Panc1 (cell line): ENCODE results near the gene FUT7. TPM values are rescaled to one million over a fixed set of nuclear protein-coding genes. Genes with fewer than 3 reads are reported as not detected.

Source experiments
- ATAC-seq: fragments of 200-7000 bp; cut with Tn5 transposase; 2 replicates; pipeline ENCODE4 v1.9.1; 2020; ENCODE audit warnings: mild to moderate bottlenecking, moderate library complexity
- BruUV-seq: library from RNA; stranded (reverse); fragments of 400-500 nt; replicated peaks from 2 replicates; lab custom pipeline; 2021; lab: Mats Ljungman, UMichigan
- CTCF ChIA-PET: fragments of 300-600 bp; sonication (Branson Sonifier 250); formaldehyde crosslinking; loops from one replicate; lab custom pipeline; 2022; ENCODE audit warnings: antibody characterized with exemption; lab: Charles Lee
- POLR2A ChIA-PET: fragments of 300-600 bp; sonication (Branson Sonifier 250); formaldehyde crosslinking; loops from one replicate; lab custom pipeline; 2022; ENCODE audit warnings: antibody characterized with exemption; lab: Charles Lee
- DNase-seq: peaks from one replicate; pipeline ENCODE4 v3.0.0-alpha.2; 2010; ENCODE audit warnings: low read depth, low spot score
- H3K27ac ChIP-seq: 2 replicates; pipeline ENCODE4 v1.5.1; 2011; ENCODE audit warnings: mild to moderate bottlenecking, low read length, inconsistent platforms
- H3K27me3 ChIP-seq: fragments of 200-500 bp; sonication (Bioruptor generic); 2 replicates; pipeline ENCODE4 v1.6.0; 2014; ENCODE audit warnings: low read length, inconsistent platforms; ENCODE audit not compliant: control insufficient read depth, insufficient read depth
- H3K36me3 ChIP-seq: fragments of 200-500 bp; sonication (Bioruptor generic); 2 replicates; pipeline ENCODE4 v1.5.1; 2014; ENCODE audit warnings: inconsistent platforms, mild to moderate bottlenecking, low read length, moderate library complexity; ENCODE audit not compliant: control insufficient read depth, insufficient read depth
- H3K4me1 ChIP-seq: 2 replicates; pipeline ENCODE4 v1.5.1; 2011; ENCODE audit warnings: inconsistent platforms, mild to moderate bottlenecking, low read length, moderate library complexity; ENCODE audit not compliant: control insufficient read depth, insufficient read depth
- H3K4me3 ChIP-seq, 2 experiments: 2 replicates each; pipeline ENCODE4 v1.5.1; 2011 to 2012; ENCODE audit warnings: low read depth in 2 of 2, low read length in 2 of 2, mild to moderate bottlenecking in 2 of 2, inconsistent platforms in 1 of 2, moderate library complexity in 1 of 2
- H3K9me3 ChIP-seq: fragments of 200-500 bp; sonication (Bioruptor generic); 2 replicates; pipeline ENCODE4 v1.5.1; 2014; ENCODE audit warnings: low read depth, mild to moderate bottlenecking, inconsistent platforms, low read length, moderate library complexity; ENCODE audit not compliant: control insufficient read depth, insufficient read depth
- CTCF ChIP-seq: fragments of 450-650 bp; IDR thresholded peaks from 2 replicates; pipeline ENCODE4 v1.5.1; 2017; ENCODE audit warnings: mild to moderate bottlenecking
- POLR2AphosphoS5 ChIP-seq: IDR thresholded peaks from 2 replicates; pipeline ENCODE4 v1.6.1; 2012; ENCODE audit warnings: mild to moderate bottlenecking, low read depth, low read length, moderate library complexity
- REST ChIP-seq, 2 experiments: IDR thresholded peaks; 2 replicates each; pipeline ENCODE4 v1.6.1; 2011 to 2012; ENCODE audit warnings: low read depth in 2 of 2, control low read depth in 1 of 2, low read length in 1 of 2, mild to moderate bottlenecking in 1 of 2, moderate library complexity in 1 of 2; ENCODE audit not compliant: insufficient read depth in 1 of 2
- SIN3A ChIP-seq: IDR thresholded peaks from 2 replicates; pipeline ENCODE4 v1.6.1; 2012; ENCODE audit warnings: low read depth, mild to moderate bottlenecking, low read length, moderate library complexity, borderline replicate concordance; ENCODE audit not compliant: insufficient read depth
- TCF7L2 ChIP-seq: IDR thresholded peaks from 2 replicates; pipeline ENCODE4 v1.6.1; 2011; ENCODE audit warnings: mild to moderate bottlenecking, low read depth, low read length, inconsistent platforms
- in situ Hi-C: cut with HindIII; loops from 2 replicates; pipeline ENCODE4 v1.10.0; 2016; ENCODE audit warnings: low sequenced_read_pairs, low pct_unique_long_range_greater_than_20kb
- intact Hi-C: fragments of 100-400 bp; cut with micrococcal nuclease; formaldehyde crosslinking; loops from one replicate; pipeline ENCODE4 v1.10.0; 2022; ENCODE audit not compliant: unreplicated experiment
- total RNA-seq: library from RNA; stranded (reverse); gene quantifications from one replicate; pipeline ENCODE4 v1.2.1, GENCODE V29; 2021; ENCODE audit not compliant: unreplicated experiment

Gene FUT7
- total RNA-seq, 1 experiment from 2014 or later: not detected

GRCh38 chr9:137011907-137012675 lies 19.8 kb downstream of the FUT7 start:
- no peaks in the 10 kb centered on the region for H3K36me3 ChIP-seq
- intact Hi-C loops (no loop called here), in situ Hi-C loops (no loop called here)
- no peaks in the 10 kb centered on the region for H3K27me3 ChIP-seq
- no peaks in the 10 kb centered on the region for H3K9me3 ChIP-seq
- DNase-seq (no peak), ATAC-seq (no peak)
- H3K4me1 ChIP-seq: no peaks in the 10 kb centered on the region
- H3K4me3 ChIP-seq: no peak overlapping the region
- ChIA-PET POLR2A (interaction anchor here (0.5 kb wide), 1 partner anchor 93 kb away, joined by 6 read pairs; no protein-coding TSS in a partner anchor), CTCF (no interaction called here)
- BruUV-seq: no TSS peak
- no peak overlapping the region for H3K27ac ChIP-seq
- TF ChIP-seq REST (IDR thresholded peaks at IDR 0.05; ENCODE audit: insufficient read depth in 1 of 2, low read depth in 2 of 2, low read length in 1 of 2): no peak
- TF ChIP-seq CTCF: no peak
- TF ChIP-seq POLR2AphosphoS5: no peak
- no peak for TF ChIP-seq SIN3A

- Histone ChIP-seq H3K27me3 (no peaks in the 10 kb centered on the region), H3K4me3 (no peak overlapping the region), H3K4me1 (no peaks in the 10 kb centered on the region), H3K9me3 (no peaks in the 10 kb centered on the region), H3K27ac (no peak overlapping the region), H3K36me3 (no peaks in the 10 kb centered on the region)
- TF ChIP-seq TCF7L2: no peak
- no peak for TF ChIP-seq REST (IDR thresholded peaks at IDR 0.05; ENCODE audit: insufficient read depth in 1 of 2, low read depth in 2 of 2, low read length in 1 of 2)
- TF ChIP-seq POLR2AphosphoS5: no peak
- no peak for TF ChIP-seq SIN3A
- no peak for TF ChIP-seq CTCF
- in situ Hi-C loops: no loop called here
- ChIA-PET POLR2A (interaction anchor here (0.5 kb wide), 2 partner anchors 92 to 249 kb away, joined by 4 to 6 read pairs; no protein-coding TSS in a partner anchor), CTCF (no interaction called here)
- DNase-seq: no peak
- BruUV-seq: no TSS peak
- no peak for ATAC-seq
- intact Hi-C loops: no loop called here
These were observed 20.7 kb downstream of the FUT7 start for GRCh38 chr9:137011156-137011555.
